ENCODE results near the gene GABRR2. TPM values are rescaled to one million over a fixed set of nuclear protein-coding genes. Genes with fewer than 3 reads are reported as not detected.

The GABRR2 gene
- total and polyA plus RNA-seq, 8 donors, result 0.67 to 4.8 (median 1.3) TPM

GRCh38 chr6:89330910-89331309 lies 15.8 kb upstream of the GABRR2 start:
- intact Hi-C loops (cut with DNase I), result no loop called here
- Histone ChIP-seq H3K27ac (no peak overlapping the region), H3K4me1 (no peaks in the 10 kb centered on the region), H3K4me3 (no peak overlapping the region), H3K36me3 (peaks cover 0 to 89% of the 10 kb centered on the region in 2 donors), H3K9me3 (no peaks in the 10 kb centered on the region), H3K27me3 (no peaks in the 10 kb centered on the region)
- DNase-seq, result no peak
- ATAC-seq, result no peak
- TF ChIP-seq CTCF (IDR thresholded peaks at IDR 0.05), result no peak

GRCh38 chr6:89328976-89329375 lies 13.9 kb upstream of the GABRR2 start:
- DNase-seq, result no peak
- Histone ChIP-seq H3K36me3 (peaks cover 0 to 80% of the 10 kb centered on the region in 2 donors), H3K4me1 (peaks cover 0 to 5% of the 10 kb centered on the region in 2 donors), H3K27me3 (no peaks in the 10 kb centered on the region), H3K9me3 (no peaks in the 10 kb centered on the region), H3K27ac (no peak overlapping the region), H3K4me3 (no peak overlapping the region)
- intact Hi-C loops (cut with DNase I), result no loop called here
- no peak for TF ChIP-seq CTCF (IDR thresholded peaks at IDR 0.05)
- no peak for ATAC-seq

- peak overlapping the region in 1 of 2 donors; percentile 67 for H3K27ac ChIP-seq
- intact Hi-C loops (cut with DNase I), result no loop called here
- ATAC-seq (no peak), DNase-seq (no peak)
- TF ChIP-seq CTCF (IDR thresholded peaks at IDR 0.05), result no peak
- H3K36me3 ChIP-seq, result peaks cover 0 to 43% of the 10 kb centered on the region in 2 donors
- no peaks in the 10 kb centered on the region for H3K27me3 ChIP-seq
- peaks cover 0 to 37% of the 10 kb centered on the region in 2 donors for H3K4me1 ChIP-seq
- H3K9me3 ChIP-seq, result no peaks in the 10 kb centered on the region
- no peak overlapping the region for H3K4me3 ChIP-seq
Observed at GRCh38 chr6:89324304-89324703, 9.2 kb upstream of the GABRR2 start.

- TF ChIP-seq CTCF (IDR thresholded peaks at IDR 0.05), result no peak
- DNase-seq (no peak), ATAC-seq (no peak)
- intact Hi-C loops (cut with DNase I), result no loop called here
- Histone ChIP-seq H3K27me3 (no peaks in the 10 kb centered on the region), H3K9me3 (no peaks in the 10 kb centered on the region), H3K4me3 (no peak overlapping the region), H3K4me1 (peaks cover 0 to 37% of the 10 kb centered on the region in 2 donors), H3K27ac (peak overlapping the region in 1 of 2 donors; percentile 67), H3K36me3 (peaks cover 0 to 36% of the 10 kb centered on the region in 2 donors)
Observed at GRCh38 chr6:89323511-89323971, 8.4 kb upstream of the GABRR2 start.

- Histone ChIP-seq H3K4me1 (peaks cover 0 to 37% of the 10 kb centered on the region in 2 donors), H3K27ac (peak overlapping the region in 1 of 2 donors; percentile 58), H3K4me3 (no peak overlapping the region), H3K27me3 (no peaks in the 10 kb centered on the region), H3K9me3 (no peaks in the 10 kb centered on the region), H3K36me3 (peaks cover 0 to 14% of the 10 kb centered on the region in 2 donors)
- DNase-seq (peak in 1 of 4 donors; percentile 51), ATAC-seq (peak; percentile 80)
- intact Hi-C loops (cut with DNase I), result no loop called here
- no peak for TF ChIP-seq CTCF (IDR thresholded peaks at IDR 0.05)
Observed at GRCh38 chr6:89321131-89321970, 6.3 kb upstream of the GABRR2 start.
